NB4 (cell line): ENCODE measurements around the gene BCAS3.

Experiments
- DNase-seq: peaks from one replicate; pipeline ENCODE4 v3.0.0; 2010; ENCODE audit warnings: low read depth
- H3K4me3 ChIP-seq: one replicate; pipeline ENCODE4 v1.5.1; 2011; ENCODE audit warnings: mild to moderate bottlenecking, low read depth, low read length, moderate library complexity
- CTCF ChIP-seq: IDR thresholded peaks from one replicate; pipeline ENCODE4 v1.5.1; 2012; ENCODE audit warnings: low read depth, low read length
- MYC ChIP-seq: IDR thresholded peaks from 2 replicates; pipeline ENCODE4 v1.6.1; 2011; ENCODE audit warnings: low read depth, low read length
- POLR2A ChIP-seq: IDR thresholded peaks from 2 replicates; pipeline ENCODE4 v1.6.1; 2011; ENCODE audit warnings: mild to moderate bottlenecking; ENCODE audit not compliant: insufficient read length; ENCODE audit errors: extremely low read depth
- TF ChIP-seq, protein P1 (sequence below): IDR thresholded peaks from 2 replicates; pipeline ENCODE4 v1.6.1; 2011; ENCODE audit warnings: low read depth, low read length

The BCAS3 gene

GRCh38 chr17:61254904-61255303 is 577.3 kb downstream of the BCAS3 start:
- TF ChIP-seq CTCF (no peak), MYC (no peak), POLR2A (no peak)
- TF ChIP-seq, protein P1, sequence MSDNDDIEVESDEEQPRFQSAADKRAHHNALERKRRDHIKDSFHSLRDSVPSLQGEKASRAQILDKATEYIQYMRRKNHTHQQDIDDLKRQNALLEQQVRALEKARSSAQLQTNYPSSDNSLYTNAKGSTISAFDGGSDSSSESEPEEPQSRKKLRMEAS: no peak
- no peak overlapping the region for H3K4me3 ChIP-seq
- no peak for DNase-seq

DNA sequence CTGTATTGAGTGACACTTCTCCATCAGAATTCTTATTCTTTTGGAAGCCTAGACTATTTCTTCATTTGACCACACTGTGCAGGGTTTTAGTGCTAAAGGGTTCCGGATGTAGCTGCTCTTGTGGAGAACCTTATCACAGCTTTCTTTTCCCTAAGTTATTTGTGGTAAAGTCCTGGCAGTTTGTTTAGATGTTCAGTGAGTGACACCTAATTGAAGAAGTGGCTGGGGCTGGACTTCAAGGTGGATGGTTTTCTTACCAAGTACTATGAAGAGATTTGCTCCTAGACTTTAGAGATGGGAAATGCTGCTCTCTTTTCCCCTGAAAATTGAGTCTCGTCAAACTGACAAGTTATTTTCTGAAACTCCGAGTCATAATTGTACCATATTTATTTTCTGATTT is 578.0 kb downstream of the BCAS3 start:
- no peak for DNase-seq
- no peak overlapping the region for H3K4me3 ChIP-seq
- TF ChIP-seq POLR2A: no peak
- no peak for TF ChIP-seq CTCF
- no peak for TF ChIP-seq MYC
- TF ChIP-seq, protein P1: no peak

DNA sequence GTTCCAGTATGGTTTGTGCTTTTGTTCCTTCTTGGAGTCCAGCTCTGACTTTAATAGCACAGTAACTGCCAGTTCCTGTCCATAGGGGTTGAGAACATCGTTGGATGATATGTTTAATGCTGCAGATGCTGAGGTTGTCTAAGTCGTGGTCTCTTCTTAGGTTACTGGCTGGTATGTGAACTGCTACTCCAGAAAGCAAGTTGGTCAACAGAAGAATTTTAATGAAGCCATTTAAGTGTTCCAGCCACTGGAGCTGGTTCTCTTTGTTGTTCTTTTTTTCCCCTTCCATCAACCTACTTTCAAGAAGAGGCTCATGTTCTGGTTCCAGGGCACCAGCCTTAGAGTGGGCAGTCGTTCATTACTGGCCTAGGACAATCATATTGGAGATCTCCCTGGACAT is 581.7 kb downstream of the BCAS3 start:
- no peak for DNase-seq
- TF ChIP-seq MYC: no peak
- no peak for TF ChIP-seq POLR2A
- no peak for TF ChIP-seq CTCF
- TF ChIP-seq, protein P1: no peak
- H3K4me3 ChIP-seq: no peak overlapping the region

DNA sequence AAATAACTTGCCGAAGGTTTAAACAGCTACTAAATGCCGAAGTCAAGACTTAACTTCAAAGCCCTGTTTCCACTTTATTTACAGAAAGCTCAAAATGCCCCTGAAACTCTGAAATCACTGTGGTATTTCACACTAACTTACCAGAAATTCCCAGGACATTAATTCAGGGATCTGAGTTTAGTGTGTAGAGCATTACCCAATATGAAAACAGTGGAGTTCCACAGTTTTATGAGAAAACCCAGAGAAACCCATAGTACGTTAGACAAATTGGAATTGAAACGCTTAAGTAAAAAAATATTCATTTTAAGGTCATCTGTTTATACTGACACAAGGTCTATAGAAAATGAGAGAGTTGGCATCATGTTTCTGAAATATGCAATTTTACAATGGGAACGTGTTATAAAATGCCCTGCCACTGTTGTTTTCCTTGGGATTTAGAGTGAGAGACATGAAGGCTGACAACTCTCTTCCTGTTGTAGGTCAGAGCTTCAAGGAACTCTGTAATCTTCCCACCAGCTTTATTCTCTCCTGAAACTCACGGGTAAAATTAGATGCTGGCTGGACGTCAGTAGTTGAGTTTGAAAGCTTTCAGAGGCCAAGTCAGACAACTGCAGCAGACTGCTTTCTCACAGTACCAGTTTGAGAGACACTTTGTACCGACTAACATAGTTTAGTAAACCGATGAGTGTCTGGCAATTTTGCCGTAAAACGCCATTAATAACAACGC is 582.6 kb downstream of the BCAS3 start:
- TF ChIP-seq MYC: no peak
- TF ChIP-seq CTCF: no peak
- TF ChIP-seq, protein P1: no peak
- TF ChIP-seq POLR2A: no peak
- H3K4me3 ChIP-seq: no peak overlapping the region
- DNase-seq: no peak

DNA sequence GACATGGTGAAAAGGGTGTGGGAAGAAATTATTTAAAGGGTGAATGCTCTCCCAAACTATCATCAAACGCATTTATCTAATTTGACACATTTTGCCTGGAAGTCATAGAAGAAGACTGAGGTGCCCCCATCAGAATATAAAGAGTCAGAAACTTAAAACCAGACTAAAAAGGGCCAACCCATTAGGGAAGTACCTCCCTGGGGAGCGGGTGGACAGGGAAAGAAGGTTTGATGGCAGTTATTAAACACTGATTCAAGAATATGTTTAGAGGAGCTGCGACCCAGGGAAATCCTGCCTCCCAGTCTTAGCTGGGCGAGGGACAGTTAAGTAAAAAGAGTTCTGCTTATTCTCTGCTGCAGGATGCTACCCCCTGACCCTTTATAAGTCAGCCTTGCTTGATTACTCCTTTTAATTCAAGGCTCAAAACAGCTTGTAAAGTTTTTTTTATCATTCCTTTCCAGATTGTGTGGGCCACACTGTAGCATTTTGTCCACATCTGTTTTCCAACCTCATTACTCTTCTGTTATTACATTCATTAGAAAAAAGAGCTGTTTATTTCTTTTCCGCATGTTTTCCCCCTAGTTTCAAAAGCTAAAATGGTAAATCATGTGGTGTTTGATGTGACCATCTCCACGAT is 583.5 kb downstream of the BCAS3 start:
- no peak overlapping the region for H3K4me3 ChIP-seq
- TF ChIP-seq CTCF (no peak), POLR2A (no peak), MYC (no peak)
- TF ChIP-seq, protein P1: no peak
- DNase-seq: no peak
